ENCODE measurements around the gene ZNF185. TPM values are rescaled to one million over a fixed set of nuclear protein-coding genes. Genes with fewer than 3 reads are reported as not detected.

The ZNF185 gene
- total RNA-seq, 6 experiments from 2014 or later: 0.61 to 1.7 (median 0.83) TPM

DNA sequence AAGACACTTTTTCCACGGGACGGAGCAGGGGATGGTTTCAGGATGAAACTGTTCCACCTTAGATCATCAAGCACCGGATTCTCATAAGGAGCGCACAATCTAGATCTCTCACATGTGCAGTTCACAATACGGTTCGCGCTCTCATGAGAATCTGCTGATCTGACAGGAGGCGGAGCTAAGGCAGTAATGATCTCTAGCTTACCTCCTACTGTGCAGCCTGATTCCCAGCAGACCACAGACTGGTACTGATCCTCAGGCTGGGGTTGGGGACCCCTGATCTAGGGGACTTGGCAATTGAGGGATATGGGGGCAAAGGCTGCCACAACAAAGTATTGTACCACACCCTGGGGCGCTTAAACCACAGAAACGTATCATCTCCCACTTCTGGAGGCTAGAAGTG lies 25.7 kb downstream of the ZNF185 start:
- H3K27me3 ChIP-seq: no peaks in the 10 kb centered on the region
- DNase-seq (no peak), ATAC-seq (no peak)
- H3K4me1 ChIP-seq: no peaks in the 10 kb centered on the region
- TF ChIP-seq, protein P1, sequence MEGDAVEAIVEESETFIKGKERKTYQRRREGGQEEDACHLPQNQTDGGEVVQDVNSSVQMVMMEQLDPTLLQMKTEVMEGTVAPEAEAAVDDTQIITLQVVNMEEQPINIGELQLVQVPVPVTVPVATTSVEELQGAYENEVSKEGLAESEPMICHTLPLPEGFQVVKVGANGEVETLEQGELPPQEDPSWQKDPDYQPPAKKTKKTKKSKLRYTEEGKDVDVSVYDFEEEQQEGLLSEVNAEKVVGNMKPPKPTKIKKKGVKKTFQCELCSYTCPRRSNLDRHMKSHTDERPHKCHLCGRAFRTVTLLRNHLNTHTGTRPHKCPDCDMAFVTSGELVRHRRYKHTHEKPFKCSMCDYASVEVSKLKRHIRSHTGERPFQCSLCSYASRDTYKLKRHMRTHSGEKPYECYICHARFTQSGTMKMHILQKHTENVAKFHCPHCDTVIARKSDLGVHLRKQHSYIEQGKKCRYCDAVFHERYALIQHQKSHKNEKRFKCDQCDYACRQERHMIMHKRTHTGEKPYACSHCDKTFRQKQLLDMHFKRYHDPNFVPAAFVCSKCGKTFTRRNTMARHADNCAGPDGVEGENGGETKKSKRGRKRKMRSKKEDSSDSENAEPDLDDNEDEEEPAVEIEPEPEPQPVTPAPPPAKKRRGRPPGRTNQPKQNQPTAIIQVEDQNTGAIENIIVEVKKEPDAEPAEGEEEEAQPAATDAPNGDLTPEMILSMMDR (IDR thresholded peaks at IDR 0.05): no peak
- TF ChIP-seq POLR2A (IDR thresholded peaks at IDR 0.05): no peak
- intact Hi-C loops (cut with DNase I): no loop called here
- H3K27ac ChIP-seq: no peak overlapping the region
- no peak overlapping the region for H3K4me3 ChIP-seq
- H3K9me3 ChIP-seq: no peaks in the 10 kb centered on the region
- WGBS (ENCODE audit: insufficient coverage, low coverage, low lambda C conversion rate, missing lambda C conversion rate): 69% methylated on average over 10 of the region's 10 CpGs
- H3K36me3 ChIP-seq: no peaks in the 10 kb centered on the region

DNA sequence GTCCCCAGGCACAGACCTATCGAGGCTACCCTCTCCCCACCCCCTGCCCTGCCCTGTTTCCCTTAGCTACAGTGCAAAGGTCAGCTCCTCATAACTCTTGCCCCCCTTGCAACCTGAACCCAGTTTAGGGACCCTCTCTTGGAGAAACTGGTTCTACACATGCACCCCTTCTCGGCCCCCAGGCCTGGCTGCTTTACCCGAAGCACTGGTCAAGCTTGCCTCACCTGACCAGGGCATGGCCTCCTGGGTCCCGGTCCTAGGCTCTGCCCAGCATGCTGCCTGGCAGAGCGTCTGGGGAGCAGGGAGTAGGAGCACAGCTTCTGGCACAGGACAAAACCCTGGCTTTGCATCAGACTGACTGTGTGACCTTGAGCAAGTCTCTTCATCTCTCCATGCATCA lies 28.0 kb downstream of the ZNF185 start:
- no peaks in the 10 kb centered on the region for H3K36me3 ChIP-seq
- H3K27ac ChIP-seq: no peak overlapping the region
- DNase-seq: peak in 1 of 3 donors; percentile 38
- 43% methylated on average over 2 of the region's 5 CpGs for WGBS (ENCODE audit: insufficient coverage, low coverage, low lambda C conversion rate, missing lambda C conversion rate)
- no peaks in the 10 kb centered on the region for H3K9me3 ChIP-seq
- no peak overlapping the region for H3K4me3 ChIP-seq
- ATAC-seq: peak in 1 of 4 donors; percentile 21
- H3K4me1 ChIP-seq: no peaks in the 10 kb centered on the region
- no peak for TF ChIP-seq POLR2A (IDR thresholded peaks at IDR 0.05)
- TF ChIP-seq, protein P1 (IDR thresholded peaks at IDR 0.05): no peak
- intact Hi-C loops (cut with DNase I): no loop called here
- H3K27me3 ChIP-seq: no peaks in the 10 kb centered on the region

DNA sequence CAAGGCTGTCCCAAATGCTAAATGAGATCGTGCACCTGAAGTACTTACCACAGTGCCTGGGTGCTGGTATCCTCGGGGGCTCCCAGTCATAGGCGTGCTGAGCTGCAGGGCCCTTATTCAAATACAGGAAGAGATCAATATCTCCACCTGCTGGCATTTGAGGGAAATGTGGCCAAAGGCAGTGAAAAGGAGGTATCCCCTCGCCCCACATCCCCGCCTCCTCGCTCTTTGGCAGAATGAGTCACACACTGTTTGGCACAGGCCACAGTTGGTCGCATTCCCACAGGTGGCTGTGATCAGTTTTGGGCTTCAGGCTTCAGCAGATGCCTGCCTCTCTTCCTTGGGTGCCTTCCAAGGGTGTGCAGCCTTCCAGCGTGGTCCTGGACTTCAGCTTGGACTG lies 28.4 kb downstream of the ZNF185 start:
- Histone ChIP-seq H3K36me3 (no peaks in the 10 kb centered on the region), H3K27me3 (no peaks in the 10 kb centered on the region), H3K4me1 (no peaks in the 10 kb centered on the region), H3K27ac (no peak overlapping the region), H3K4me3 (no peak overlapping the region), H3K9me3 (no peaks in the 10 kb centered on the region)
- intact Hi-C loops (cut with DNase I): no loop called here
- TF ChIP-seq, protein P1 (IDR thresholded peaks at IDR 0.05): peak; percentile 39 to 52 (median 41)
- no peak for TF ChIP-seq POLR2A (IDR thresholded peaks at IDR 0.05)
- peak; percentile 53 to 72 (median 57) for DNase-seq
- ATAC-seq: peak; percentile 61 to 94 (median 80)
- WGBS (ENCODE audit: insufficient coverage, low coverage, low lambda C conversion rate, missing lambda C conversion rate): 8% methylated on average over 2 of the region's 8 CpGs

DNA sequence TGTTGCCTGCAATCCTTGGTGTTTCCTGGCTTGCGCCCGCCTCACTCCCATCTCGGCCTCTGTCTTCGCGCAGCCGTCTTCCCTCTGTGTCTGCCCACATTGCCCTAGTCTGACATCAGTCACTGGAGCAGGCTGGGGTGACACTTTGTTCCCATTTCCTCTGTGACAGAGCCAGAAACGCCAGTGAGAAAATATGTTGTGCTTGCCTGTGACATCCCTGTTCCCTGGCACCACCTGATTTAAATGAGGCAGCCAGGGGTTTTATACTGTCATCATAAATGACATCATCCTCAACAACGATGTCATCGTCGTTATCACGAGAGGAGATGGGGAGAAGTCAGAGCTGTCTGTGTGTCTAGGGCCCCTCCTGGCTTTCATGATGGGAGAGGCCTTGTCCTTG lies 29.1 kb downstream of the ZNF185 start:
- intact Hi-C loops (cut with DNase I): no loop called here
- DNase-seq: peak in 1 of 3 donors; percentile 37
- Histone ChIP-seq H3K9me3 (no peaks in the 10 kb centered on the region), H3K4me3 (no peak overlapping the region), H3K27me3 (no peaks in the 10 kb centered on the region), H3K36me3 (no peaks in the 10 kb centered on the region), H3K27ac (no peak overlapping the region), H3K4me1 (no peaks in the 10 kb centered on the region)
- 83% methylated on average over 9 of the region's 11 CpGs for WGBS (ENCODE audit: insufficient coverage, low coverage, low lambda C conversion rate, missing lambda C conversion rate)
- no peak for ATAC-seq
- TF ChIP-seq, protein P1 (IDR thresholded peaks at IDR 0.05): no peak
- no peak for TF ChIP-seq POLR2A (IDR thresholded peaks at IDR 0.05)
